ENCODE measurements around the gene ARPC5. TPM values are rescaled to one million over a fixed set of nuclear protein-coding genes. Genes with fewer than 3 reads are reported as not detected.

Gene ARPC5
- total RNA-seq, 1 donor = 63.4 TPM

- no peaks in the 10 kb centered on the region for H3K9me3 ChIP-seq (ENCODE audit: low read depth, low read length)
- no peaks in the 10 kb centered on the region for H3K27me3 ChIP-seq (ENCODE audit: insufficient read depth, low read length)
- no peak overlapping the region for H3K4me3 ChIP-seq (ENCODE audit: low read length)
- peaks cover 25% of the 10 kb centered on the region for H3K4me1 ChIP-seq (ENCODE audit: insufficient read depth, low read length)
Measured at GRCh38 chr1:183653876-183654451, 18.4 kb upstream of the ARPC5 start.

DNA sequence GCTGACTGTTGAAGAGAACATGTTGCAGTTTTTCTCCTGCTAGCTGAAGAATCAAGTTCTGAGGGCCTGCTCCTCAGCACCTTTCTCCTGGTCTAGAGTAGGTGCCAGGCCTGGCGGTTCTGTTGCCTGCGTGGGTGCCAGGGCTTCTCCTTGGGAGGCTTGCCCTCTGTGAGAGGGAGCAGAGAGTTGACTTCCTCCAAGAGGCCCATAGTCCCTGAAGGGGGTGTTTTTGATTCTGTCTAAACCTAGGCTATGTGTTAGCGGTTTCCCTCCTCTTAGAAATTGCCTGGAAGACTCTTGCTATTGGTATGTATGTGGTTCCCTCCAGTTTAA is 17.8 kb upstream of the ARPC5 start:
- Histone ChIP-seq H3K4me3 (ENCODE audit: low read length) (no peak overlapping the region), H3K27me3 (ENCODE audit: insufficient read depth, low read length) (no peaks in the 10 kb centered on the region), H3K9me3 (ENCODE audit: low read depth, low read length) (no peaks in the 10 kb centered on the region), H3K4me1 (ENCODE audit: insufficient read depth, low read length) (peaks cover 25% of the 10 kb centered on the region)

GRCh38 chr1:183652547-183653461 is 17.2 kb upstream of the ARPC5 start, which contains the start of gene APOBEC4:
TSS of gene APOBEC4 (minus strand) at chr1:183653316. CDS start at chr1:183648781, 4,535 bp downstream.
- Histone ChIP-seq H3K9me3 (ENCODE audit: low read depth, low read length) (no peaks in the 10 kb centered on the region), H3K27me3 (ENCODE audit: insufficient read depth, low read length) (no peaks in the 10 kb centered on the region), H3K4me1 (ENCODE audit: insufficient read depth, low read length) (peaks cover 25% of the 10 kb centered on the region), H3K4me3 (ENCODE audit: low read length) (no peak within 1 kb of the TSS)

GRCh38 chr1:183652107-183652506 is 16.5 kb upstream of the ARPC5 start:
- H3K4me1 ChIP-seq (ENCODE audit: insufficient read depth, low read length) = peaks cover 25% of the 10 kb centered on the region
- no peak overlapping the region for H3K4me3 ChIP-seq (ENCODE audit: low read length)
- no peaks in the 10 kb centered on the region for H3K27me3 ChIP-seq (ENCODE audit: insufficient read depth, low read length)
- H3K9me3 ChIP-seq (ENCODE audit: low read depth, low read length) = no peaks in the 10 kb centered on the region

- H3K4me3 ChIP-seq (ENCODE audit: low read length) = no peak overlapping the region
- peaks cover 28% of the 10 kb centered on the region for H3K4me1 ChIP-seq (ENCODE audit: insufficient read depth, low read length)
- no peaks in the 10 kb centered on the region for H3K9me3 ChIP-seq (ENCODE audit: low read depth, low read length)
- H3K27me3 ChIP-seq (ENCODE audit: insufficient read depth, low read length) = no peaks in the 10 kb centered on the region
Measured at GRCh38 chr1:183651612-183652011, 16.0 kb upstream of the ARPC5 start.

- Histone ChIP-seq H3K4me3 (ENCODE audit: low read length) (no peak overlapping the region), H3K27me3 (ENCODE audit: insufficient read depth, low read length) (no peaks in the 10 kb centered on the region), H3K9me3 (ENCODE audit: low read depth, low read length) (no peaks in the 10 kb centered on the region), H3K4me1 (ENCODE audit: insufficient read depth, low read length) (peaks cover 20% of the 10 kb centered on the region)
Measured at GRCh38 chr1:183648042-183648441, 12.5 kb upstream of the ARPC5 start.

DNA sequence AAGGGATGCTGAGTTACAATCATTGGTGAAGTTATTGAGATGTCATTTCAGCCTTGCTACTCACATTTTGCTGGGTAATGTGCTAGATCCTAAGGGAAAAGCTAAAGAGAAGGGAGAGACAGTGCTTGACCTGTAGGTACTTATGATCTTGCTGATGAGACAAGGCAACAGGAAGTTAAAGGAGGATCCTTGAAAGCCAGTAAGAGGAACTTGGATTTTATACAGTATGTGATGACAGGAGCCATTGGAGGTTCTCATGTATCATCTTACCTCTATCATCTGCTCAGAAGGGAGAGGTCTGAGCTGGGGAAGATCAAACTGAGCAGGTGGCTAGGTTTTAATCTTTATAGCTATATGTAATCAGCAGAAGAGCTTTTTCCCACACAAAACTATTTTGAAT is 11.2 kb upstream of the ARPC5 start:
- H3K4me1 ChIP-seq (ENCODE audit: insufficient read depth, low read length) = peaks cover 8% of the 10 kb centered on the region
- no peaks in the 10 kb centered on the region for H3K27me3 ChIP-seq (ENCODE audit: insufficient read depth, low read length)
- H3K9me3 ChIP-seq (ENCODE audit: low read depth, low read length) = no peaks in the 10 kb centered on the region
- no peak overlapping the region for H3K4me3 ChIP-seq (ENCODE audit: low read length)

DNA sequence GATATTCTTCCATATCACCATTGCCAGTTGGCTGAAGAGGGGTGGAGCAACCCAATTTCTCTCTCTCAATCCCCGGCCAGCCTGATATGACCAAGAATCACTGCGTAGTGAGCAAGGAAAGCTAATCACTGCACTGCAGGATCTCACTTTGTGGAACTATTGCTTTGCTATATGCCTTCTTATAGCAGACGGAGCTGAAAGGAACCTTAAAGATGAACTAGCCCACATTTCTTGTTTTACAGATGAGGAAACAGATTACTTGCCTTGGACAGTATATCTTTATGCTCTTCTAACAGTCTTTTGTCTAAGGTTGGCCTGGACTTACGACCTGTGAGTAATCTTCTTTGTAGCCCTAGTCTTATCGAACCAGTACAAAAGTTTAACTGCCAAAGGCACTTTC is 9.9 kb upstream of the ARPC5 start:
- Histone ChIP-seq H3K9me3 (ENCODE audit: low read depth, low read length) (no peaks in the 10 kb centered on the region), H3K4me3 (ENCODE audit: low read length) (no peak overlapping the region), H3K27me3 (ENCODE audit: insufficient read depth, low read length) (no peaks in the 10 kb centered on the region), H3K4me1 (ENCODE audit: insufficient read depth, low read length) (peaks cover 5% of the 10 kb centered on the region)

DNA sequence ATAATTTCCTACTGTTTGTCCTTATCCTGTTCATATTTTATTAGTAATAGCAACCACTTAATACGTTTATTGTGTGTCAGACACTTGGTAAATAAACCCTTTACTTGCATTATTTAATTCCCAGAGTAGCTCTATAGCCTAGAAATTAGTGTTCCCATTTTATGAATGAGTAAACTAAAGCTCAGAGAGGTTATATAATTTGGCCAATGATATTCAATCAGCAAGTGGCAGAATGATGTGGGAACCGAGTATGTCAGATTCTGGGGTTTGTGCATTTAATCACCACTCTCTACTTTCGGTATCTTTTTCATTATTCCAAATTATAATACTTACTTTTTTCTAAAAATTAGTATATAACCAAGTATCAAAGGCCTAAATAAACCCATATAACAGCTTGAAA is 6.6 kb upstream of the ARPC5 start:
- Histone ChIP-seq H3K9me3 (ENCODE audit: low read depth, low read length) (no peaks in the 10 kb centered on the region), H3K4me3 (ENCODE audit: low read length) (no peak overlapping the region), H3K4me1 (ENCODE audit: insufficient read depth, low read length) (peaks cover 5% of the 10 kb centered on the region), H3K27me3 (ENCODE audit: insufficient read depth, low read length) (no peaks in the 10 kb centered on the region)

DNA sequence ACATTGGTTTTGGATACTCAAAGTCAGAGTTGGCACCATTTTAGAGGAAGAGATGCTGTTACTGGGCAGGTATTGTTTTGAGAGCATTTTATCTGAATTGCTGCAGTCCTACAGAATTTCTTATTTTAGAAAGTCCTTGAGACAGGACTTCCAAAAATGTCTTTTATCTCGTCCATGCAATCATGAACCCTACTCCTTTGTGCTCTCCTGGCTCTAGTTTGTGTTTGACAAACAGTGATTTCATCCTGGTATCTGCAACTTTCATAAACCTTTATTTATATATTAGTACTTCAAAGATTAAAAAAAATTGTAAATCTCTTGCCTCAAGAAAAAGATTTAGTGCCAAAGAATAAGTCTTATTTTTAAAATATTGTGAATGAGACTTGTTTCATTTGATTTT is 4.6 kb upstream of the ARPC5 start:
- no peaks in the 10 kb centered on the region for H3K27me3 ChIP-seq (ENCODE audit: insufficient read depth, low read length)
- H3K9me3 ChIP-seq (ENCODE audit: low read depth, low read length) = no peaks in the 10 kb centered on the region
- peaks cover 9% of the 10 kb centered on the region for H3K4me1 ChIP-seq (ENCODE audit: insufficient read depth, low read length)
- no peak overlapping the region for H3K4me3 ChIP-seq (ENCODE audit: low read length)

DNA sequence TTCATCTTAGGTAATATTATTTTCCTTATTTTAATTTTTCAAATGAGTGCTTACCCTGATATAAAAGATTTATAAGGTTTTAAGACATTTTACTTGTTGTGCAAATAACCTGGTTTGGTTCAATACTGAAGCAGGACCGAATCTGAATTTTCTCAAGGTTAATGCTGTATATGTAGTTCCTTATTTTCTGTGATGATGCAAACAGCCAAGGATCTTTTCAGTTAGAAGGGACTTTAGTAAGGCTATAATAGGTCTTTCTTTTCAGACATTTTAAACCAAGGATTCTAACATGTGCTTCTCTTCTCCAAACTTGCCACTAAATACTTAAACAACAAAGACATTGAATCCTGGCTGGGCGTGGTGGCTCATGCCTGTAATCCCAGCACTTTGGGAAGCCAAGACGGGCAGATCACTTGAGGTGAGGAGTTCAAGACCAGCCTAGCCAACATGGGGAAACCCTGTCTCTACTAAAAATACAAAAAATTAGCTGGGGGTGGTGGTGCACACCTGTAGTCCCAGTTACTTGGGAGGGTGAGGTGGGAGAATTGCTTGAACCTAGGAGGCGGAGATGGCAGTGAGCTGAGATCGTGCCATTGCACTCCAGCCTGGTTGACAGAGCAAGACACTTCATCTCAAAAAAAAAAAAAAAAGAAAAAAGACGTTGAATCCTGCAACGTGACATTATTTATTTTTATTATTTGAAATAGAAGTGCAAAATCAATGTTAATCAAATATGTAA is 3.2 kb upstream of the ARPC5 start:
- no peak overlapping the region for H3K4me3 ChIP-seq (ENCODE audit: low read length)
- H3K27me3 ChIP-seq (ENCODE audit: insufficient read depth, low read length) = no peaks in the 10 kb centered on the region
- H3K4me1 ChIP-seq (ENCODE audit: insufficient read depth, low read length) = peaks cover 9% of the 10 kb centered on the region
- H3K9me3 ChIP-seq (ENCODE audit: low read depth, low read length) = no peaks in the 10 kb centered on the region

DNA sequence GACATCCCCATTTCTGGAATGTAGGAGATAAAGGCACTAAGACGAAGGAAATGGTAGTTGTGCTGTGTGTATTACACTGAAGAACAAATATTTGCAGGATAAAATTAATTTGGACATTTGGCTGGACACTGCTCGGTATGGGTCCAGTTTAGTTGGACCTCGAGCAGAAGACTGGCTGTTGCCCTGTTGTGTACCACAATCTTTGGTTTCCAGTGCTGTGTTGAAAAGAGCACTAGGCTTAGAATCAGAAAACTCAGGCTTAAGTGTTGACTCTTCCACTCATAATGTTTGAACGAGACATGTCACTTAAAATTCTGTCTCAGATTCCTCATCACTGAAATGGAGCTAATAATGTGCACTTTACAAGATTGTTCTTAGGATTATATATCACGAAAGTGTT is 1.2 kb upstream of the ARPC5 start:
- H3K4me3 ChIP-seq (ENCODE audit: low read length) = no peak overlapping the region
- H3K9me3 ChIP-seq (ENCODE audit: low read depth, low read length) = no peaks in the 10 kb centered on the region
- H3K4me1 ChIP-seq (ENCODE audit: insufficient read depth, low read length) = peaks cover 18% of the 10 kb centered on the region
- no peaks in the 10 kb centered on the region for H3K27me3 ChIP-seq (ENCODE audit: insufficient read depth, low read length)

DNA sequence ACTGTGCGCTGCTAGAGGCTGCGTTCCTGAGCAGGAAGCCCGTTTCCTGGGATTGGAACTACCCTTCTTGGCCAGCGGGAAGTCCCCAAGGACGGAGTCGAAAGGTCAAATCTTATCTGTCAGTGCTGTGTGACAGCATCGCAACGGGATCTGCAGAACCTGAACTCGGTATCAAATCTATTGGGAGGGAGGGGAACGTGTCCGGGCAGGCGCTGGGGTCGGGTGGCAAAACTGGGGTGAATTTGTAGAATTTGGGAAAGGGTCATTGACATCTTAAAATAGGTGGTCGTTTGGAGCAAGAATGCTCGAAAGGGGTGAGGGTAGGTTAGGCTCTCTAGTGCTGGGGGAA is 725 bp upstream of the ARPC5 start:
- Histone ChIP-seq H3K4me3 (ENCODE audit: low read length) (peak overlapping the region; percentile 90), H3K4me1 (ENCODE audit: insufficient read depth, low read length) (peaks cover 23% of the 10 kb centered on the region), H3K27me3 (ENCODE audit: insufficient read depth, low read length) (no peaks in the 10 kb centered on the region), H3K9me3 (ENCODE audit: low read depth, low read length) (no peaks in the 10 kb centered on the region)

DNA sequence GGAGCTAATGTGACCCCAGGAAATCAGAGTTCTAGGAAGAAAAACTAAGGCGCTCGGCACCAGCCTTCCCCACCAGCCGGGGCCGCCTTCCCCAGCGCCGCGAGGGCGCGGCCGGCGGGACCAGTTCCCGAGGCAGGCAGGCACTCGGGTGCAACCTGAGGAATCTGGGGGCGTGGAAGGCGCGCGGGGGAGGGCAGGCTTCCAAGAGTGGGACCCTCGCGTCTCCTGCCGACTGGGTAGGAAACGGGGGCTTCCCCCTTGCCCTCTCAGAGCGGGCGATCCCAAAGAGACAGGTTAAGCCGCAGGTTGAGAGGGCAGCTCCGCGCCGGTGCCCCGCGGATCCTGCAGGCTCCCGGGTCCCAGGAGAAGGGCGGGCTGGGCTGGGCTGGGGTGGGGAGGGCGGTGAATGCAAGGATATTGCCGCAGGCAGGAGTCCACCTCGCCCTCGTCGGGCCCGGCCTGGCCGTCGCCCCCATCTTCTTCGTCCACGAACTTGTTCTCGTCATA is 431 bp downstream of the ARPC5 start:
- H3K4me1 ChIP-seq (ENCODE audit: insufficient read depth, low read length) = peaks cover 33% of the 10 kb centered on the region
- H3K4me3 ChIP-seq (ENCODE audit: low read length) = peak overlapping the region; percentile 90
- no peaks in the 10 kb centered on the region for H3K27me3 ChIP-seq (ENCODE audit: insufficient read depth, low read length)
- H3K9me3 ChIP-seq (ENCODE audit: low read depth, low read length) = no peaks in the 10 kb centered on the region

- Histone ChIP-seq H3K9me3 (ENCODE audit: low read depth, low read length) (no peaks in the 10 kb centered on the region), H3K4me3 (ENCODE audit: low read length) (peak overlapping the region; percentile 90), H3K4me1 (ENCODE audit: insufficient read depth, low read length) (peaks cover 33% of the 10 kb centered on the region), H3K27me3 (ENCODE audit: insufficient read depth, low read length) (no peaks in the 10 kb centered on the region)
Measured at GRCh38 chr1:183634429-183635065, 1.0 kb downstream of the ARPC5 start.
